A549 (cell line): ENCODE results near the gene PRR9.

Source experiments
- BHLHE40 ChIP-seq: IDR thresholded peaks from 2 replicates; pipeline ENCODE4 v1.6.1; 2012; ENCODE audit warnings: low read depth, low read length, inconsistent platforms
- CBX2 ChIP-seq: fragments of 200-600 bp; sonication (generic); IDR thresholded peaks from 2 replicates; pipeline ENCODE4 v1.6.1; 2016; ENCODE audit warnings: low read depth, mild to moderate bottlenecking, borderline replicate concordance
- CHD2 ChIP-seq: fragments of 150-350 bp; IDR thresholded peaks from 2 replicates; pipeline ENCODE4 v1.6.1; 2014; ENCODE audit warnings: low read length; ENCODE audit not compliant: partially characterized antibody
- CTCF ChIP-seq: fragments of >200 bp; sonication (Bioruptor Twin); formaldehyde crosslinking; IDR thresholded peaks from 3 replicates; pipeline ENCODE4 v1.5.1; 2016
- ESRRA ChIP-seq: fragments of 150-350 bp; IDR thresholded peaks from 2 replicates; pipeline ENCODE4 v1.6.1; 2014; ENCODE audit warnings: mild to moderate bottlenecking, low read length, borderline replicate concordance
- KDM1A ChIP-seq: fragments of 200-600 bp; sonication (generic); IDR thresholded peaks from 2 replicates; pipeline ENCODE4 v1.6.1; 2016; ENCODE audit warnings: low read depth, mild to moderate bottlenecking
- MAFK ChIP-seq: fragments of 450-650 bp; IDR thresholded peaks from 2 replicates; pipeline ENCODE4 v1.6.1; 2014; ENCODE audit not compliant: partially characterized antibody
- MAZ ChIP-seq: fragments of 150-350 bp; IDR thresholded peaks from 2 replicates; pipeline ENCODE4 v1.6.1; 2014; ENCODE audit warnings: antibody characterized with exemption, low read depth, low read length, borderline replicate concordance
- PBX3 ChIP-seq: IDR thresholded peaks from 2 replicates; pipeline ENCODE4 v1.6.1; 2012
- POLR2A ChIP-seq: IDR thresholded peaks from 2 replicates; pipeline ENCODE4 v1.6.1; 2012; ENCODE audit warnings: mild to moderate bottlenecking, low read length
- RNF2 ChIP-seq: fragments of 200-600 bp; sonication (generic); IDR thresholded peaks from 2 replicates; pipeline ENCODE4 v1.6.1; 2016; ENCODE audit warnings: low read depth, mild to moderate bottlenecking, antibody characterized with exemption, moderate library complexity, borderline replicate concordance
- SMC3 ChIP-seq: fragments of >200 bp; sonication (Bioruptor Twin); formaldehyde crosslinking; IDR thresholded peaks from 3 replicates; pipeline ENCODE4 v1.6.1; 2018; ENCODE audit warnings: inconsistent platforms
- USF2 ChIP-seq: fragments of 450-650 bp; IDR thresholded peaks from 2 replicates; pipeline ENCODE4 v1.6.1; 2014; ENCODE audit warnings: antibody characterized with exemption
- ZC3H11A ChIP-seq: fragments of 450-650 bp; IDR thresholded peaks from 2 replicates; pipeline ENCODE4 v1.6.1; 2014; ENCODE audit warnings: antibody characterized with exemption, mild to moderate bottlenecking

GRCh38 chr1:153227810-153228209 lies 10.4 kb downstream of the PRR9 start:
- no peak for TF ChIP-seq CTCF
- no peak for TF ChIP-seq BHLHE40
- TF ChIP-seq MAZ, result no peak
- no peak for TF ChIP-seq MAFK
- no peak for TF ChIP-seq POLR2A
- TF ChIP-seq ESRRA, result no peak
- no peak for TF ChIP-seq CHD2
- TF ChIP-seq USF2, result no peak
- TF ChIP-seq CBX2, result no peak
- TF ChIP-seq PBX3, result no peak
- TF ChIP-seq ZC3H11A, result no peak
- no peak for TF ChIP-seq RNF2
- TF ChIP-seq SMC3, result no peak
- no peak for TF ChIP-seq KDM1A
